ENCODE results near the gene APOBEC3A. TPM values are rescaled to one million over a fixed set of nuclear protein-coding genes. Genes with fewer than 3 reads are reported as not detected.

The APOBEC3A gene
- total and polyA plus RNA-seq, 2 of the 13 experiments (the other 11 are each of a cell fraction or from before 2014, with no cell fraction given): not detected

GRCh38 chr22:38924347-38924952 is 33.0 kb upstream of the APOBEC3A start (continued):
- TF ChIP-seq, protein P1, sequence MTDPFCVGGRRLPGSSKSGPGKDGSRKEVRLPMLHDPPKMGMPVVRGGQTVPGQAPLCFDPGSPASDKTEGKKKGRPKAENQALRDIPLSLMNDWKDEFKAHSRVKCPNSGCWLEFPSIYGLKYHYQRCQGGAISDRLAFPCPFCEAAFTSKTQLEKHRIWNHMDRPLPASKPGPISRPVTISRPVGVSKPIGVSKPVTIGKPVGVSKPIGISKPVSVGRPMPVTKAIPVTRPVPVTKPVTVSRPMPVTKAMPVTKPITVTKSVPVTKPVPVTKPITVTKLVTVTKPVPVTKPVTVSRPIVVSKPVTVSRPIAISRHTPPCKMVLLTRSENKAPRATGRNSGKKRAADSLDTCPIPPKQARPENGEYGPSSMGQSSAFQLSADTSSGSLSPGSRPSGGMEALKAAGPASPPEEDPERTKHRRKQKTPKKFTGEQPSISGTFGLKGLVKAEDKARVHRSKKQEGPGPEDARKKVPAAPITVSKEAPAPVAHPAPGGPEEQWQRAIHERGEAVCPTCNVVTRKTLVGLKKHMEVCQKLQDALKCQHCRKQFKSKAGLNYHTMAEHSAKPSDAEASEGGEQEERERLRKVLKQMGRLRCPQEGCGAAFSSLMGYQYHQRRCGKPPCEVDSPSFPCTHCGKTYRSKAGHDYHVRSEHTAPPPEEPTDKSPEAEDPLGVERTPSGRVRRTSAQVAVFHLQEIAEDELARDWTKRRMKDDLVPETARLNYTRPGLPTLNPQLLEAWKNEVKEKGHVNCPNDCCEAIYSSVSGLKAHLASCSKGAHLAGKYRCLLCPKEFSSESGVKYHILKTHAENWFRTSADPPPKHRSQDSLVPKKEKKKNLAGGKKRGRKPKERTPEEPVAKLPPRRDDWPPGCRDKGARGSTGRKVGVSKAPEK (CRISPR knock-in tag; IDR thresholded peaks at IDR 0.05; ENCODE audit: borderline replicate concordance): no peak
- TF ChIP-seq TBP (CRISPR knock-in tag; IDR thresholded peaks at IDR 0.05) (no peak), MBD4 (IDR thresholded peaks at IDR 0.05; ENCODE audit: borderline replicate concordance, low read length) (no peak), ZMYM2 (CRISPR knock-in tag; IDR thresholded peaks at IDR 0.05) (no peak), ZNF770 (CRISPR knock-in tag; IDR thresholded peaks at IDR 0.05) (no peak), REXO4 (CRISPR knock-in tag; IDR thresholded peaks at IDR 0.05; ENCODE audit: borderline replicate concordance) (no peak), RFXAP (CRISPR knock-in tag; IDR thresholded peaks at IDR 0.05; ENCODE audit: borderline replicate concordance) (0 out of 2 replicates have a peak, but pooled peaks have one; percentile 60), HES4 (CRISPR knock-in tag; IDR thresholded peaks at IDR 0.05; ENCODE audit: borderline replicate concordance) (no peak), SMYD3 (CRISPR knock-in tag; IDR thresholded peaks at IDR 0.05) (no peak), ZNF430 (CRISPR knock-in tag; IDR thresholded peaks at IDR 0.05) (no peak), ZNF768 (CRISPR knock-in tag; IDR thresholded peaks at IDR 0.05) (no peak), ZNF780A (CRISPR knock-in tag; IDR thresholded peaks at IDR 0.05) (no peak), ZNF841 (CRISPR knock-in tag; IDR thresholded peaks at IDR 0.05; ENCODE audit: borderline replicate concordance) (no peak), ZNF605 (CRISPR knock-in tag; IDR thresholded peaks at IDR 0.05) (0 out of 2 replicates have a peak, but pooled peaks have one; percentile 24), ZNF225 (CRISPR knock-in tag; IDR thresholded peaks at IDR 0.05) (no peak), ZNF776 (CRISPR knock-in tag; IDR thresholded peaks at IDR 0.05) (no peak)
- TF ChIP-seq, protein P2, sequence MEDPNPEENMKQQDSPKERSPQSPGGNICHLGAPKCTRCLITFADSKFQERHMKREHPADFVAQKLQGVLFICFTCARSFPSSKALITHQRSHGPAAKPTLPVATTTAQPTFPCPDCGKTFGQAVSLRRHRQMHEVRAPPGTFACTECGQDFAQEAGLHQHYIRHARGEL (CRISPR knock-in tag; IDR thresholded peaks at IDR 0.05): no peak
- TF ChIP-seq, protein P3, sequence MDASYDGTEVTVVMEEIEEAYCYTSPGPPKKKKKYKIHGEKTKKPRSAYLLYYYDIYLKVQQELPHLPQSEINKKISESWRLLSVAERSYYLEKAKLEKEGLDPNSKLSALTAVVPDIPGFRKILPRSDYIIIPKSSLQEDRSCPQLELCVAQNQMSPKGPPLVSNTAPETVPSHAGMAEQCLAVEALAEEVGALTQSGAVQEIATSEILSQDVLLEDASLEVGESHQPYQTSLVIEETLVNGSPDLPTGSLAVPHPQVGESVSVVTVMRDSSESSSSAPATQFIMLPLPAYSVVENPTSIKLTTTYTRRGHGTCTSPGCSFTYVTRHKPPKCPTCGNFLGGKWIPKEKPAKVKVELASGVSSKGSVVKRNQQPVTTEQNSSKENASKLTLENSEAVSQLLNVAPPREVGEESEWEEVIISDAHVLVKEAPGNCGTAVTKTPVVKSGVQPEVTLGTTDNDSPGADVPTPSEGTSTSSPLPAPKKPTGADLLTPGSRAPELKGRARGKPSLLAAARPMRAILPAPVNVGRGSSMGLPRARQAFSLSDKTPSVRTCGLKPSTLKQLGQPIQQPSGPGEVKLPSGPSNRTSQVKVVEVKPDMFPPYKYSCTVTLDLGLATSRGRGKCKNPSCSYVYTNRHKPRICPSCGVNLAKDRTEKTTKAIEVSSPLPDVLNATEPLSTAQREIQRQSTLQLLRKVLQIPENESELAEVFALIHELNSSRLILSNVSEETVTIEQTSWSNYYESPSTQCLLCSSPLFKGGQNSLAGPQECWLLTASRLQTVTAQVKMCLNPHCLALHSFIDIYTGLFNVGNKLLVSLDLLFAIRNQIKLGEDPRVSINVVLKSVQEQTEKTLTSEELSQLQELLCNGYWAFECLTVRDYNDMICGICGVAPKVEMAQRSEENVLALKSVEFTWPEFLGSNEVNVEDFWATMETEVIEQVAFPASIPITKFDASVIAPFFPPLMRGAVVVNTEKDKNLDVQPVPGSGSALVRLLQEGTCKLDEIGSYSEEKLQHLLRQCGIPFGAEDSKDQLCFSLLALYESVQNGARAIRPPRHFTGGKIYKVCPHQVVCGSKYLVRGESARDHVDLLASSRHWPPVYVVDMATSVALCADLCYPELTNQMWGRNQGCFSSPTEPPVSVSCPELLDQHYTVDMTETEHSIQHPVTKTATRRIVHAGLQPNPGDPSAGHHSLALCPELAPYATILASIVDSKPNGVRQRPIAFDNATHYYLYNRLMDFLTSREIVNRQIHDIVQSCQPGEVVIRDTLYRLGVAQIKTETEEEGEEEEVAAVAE (CRISPR knock-in tag; IDR thresholded peaks at IDR 0.05; ENCODE audit: borderline replicate concordance): no peak
- TF ChIP-seq, protein P4, sequence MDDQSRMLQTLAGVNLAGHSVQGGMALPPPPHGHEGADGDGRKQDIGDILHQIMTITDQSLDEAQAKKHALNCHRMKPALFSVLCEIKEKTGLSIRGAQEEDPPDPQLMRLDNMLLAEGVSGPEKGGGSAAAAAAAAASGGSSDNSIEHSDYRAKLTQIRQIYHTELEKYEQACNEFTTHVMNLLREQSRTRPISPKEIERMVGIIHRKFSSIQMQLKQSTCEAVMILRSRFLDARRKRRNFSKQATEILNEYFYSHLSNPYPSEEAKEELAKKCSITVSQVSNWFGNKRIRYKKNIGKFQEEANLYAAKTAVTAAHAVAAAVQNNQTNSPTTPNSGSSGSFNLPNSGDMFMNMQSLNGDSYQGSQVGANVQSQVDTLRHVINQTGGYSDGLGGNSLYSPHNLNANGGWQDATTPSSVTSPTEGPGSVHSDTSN (CRISPR knock-in tag; IDR thresholded peaks at IDR 0.05; ENCODE audit: borderline replicate concordance): no peak
